Measurements from ENCODE around the gene ITFG2.

GRCh38 chr12:2826721-2827515 lies 14.4 kb downstream of the ITFG2 start:
- TF ChIP-seq POLR2A (IDR thresholded peaks at IDR 0.05) (no peak), CTCF (IDR thresholded peaks at IDR 0.05) (no peak)
